A172 (cell line): ENCODE measurements around the gene OR2AG2. TPM values are rescaled to one million over a fixed set of nuclear protein-coding genes. Genes with fewer than 3 reads are reported as not detected.
"Not testable (repeated sequence)": the region's sequence is repeated elsewhere in the genome, so short reads cannot be mapped to it uniquely, and the experiment has no call there.

Experiments used
- DNase-seq: peaks from one replicate; pipeline ENCODE4 v3.0.0-alpha.2; 2015; ENCODE audit warnings: low spot score
- total RNA-seq: library from RNA; depleted of rRNA; stranded (reverse); fragments of >200 nt; shearing (Covaris generic); gene quantifications from 2 replicates; pipeline ENCODE4 v1.2.3, GENCODE V29; 2014; rRNA removed

OR2AG2 gene
- not detected in 2 replicates for total RNA-seq

GRCh38 chr11:6771926-6772893 lies at the start of gene OR2AG2:
TSS of gene OR2AG2 (minus strand) at chr11:6771976. CDS start at chr11:6768957, 3,019 bp downstream.
- no peak for DNase-seq

GRCh38 chr11:6818967-6819366 lies 47.2 kb upstream of the OR2AG2 start:
- DNase-seq: no peak

GRCh38 chr11:6817694-6818093 lies 45.9 kb upstream of the OR2AG2 start:
- no peak for DNase-seq

DNA sequence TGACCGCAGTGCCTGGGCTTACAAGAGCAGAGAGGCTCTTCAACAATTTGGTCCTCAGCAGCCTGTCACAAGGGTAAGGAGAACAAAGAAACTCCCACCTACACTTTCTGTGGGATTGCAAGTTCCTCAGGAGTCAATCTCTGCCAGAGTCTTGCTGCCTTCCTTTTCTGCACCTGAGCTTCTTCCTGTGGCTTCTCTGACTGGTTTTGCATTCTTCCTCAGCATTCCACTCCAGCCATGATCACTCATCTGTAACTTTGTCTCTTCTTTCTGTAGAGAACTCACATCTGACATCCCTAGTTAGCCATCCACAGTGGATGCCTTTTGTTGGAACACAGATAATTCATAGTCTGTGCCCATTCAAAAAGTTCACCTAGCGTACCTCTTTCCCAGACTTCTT lies 41.9 kb upstream of the OR2AG2 start:
- no peak for DNase-seq

DNA sequence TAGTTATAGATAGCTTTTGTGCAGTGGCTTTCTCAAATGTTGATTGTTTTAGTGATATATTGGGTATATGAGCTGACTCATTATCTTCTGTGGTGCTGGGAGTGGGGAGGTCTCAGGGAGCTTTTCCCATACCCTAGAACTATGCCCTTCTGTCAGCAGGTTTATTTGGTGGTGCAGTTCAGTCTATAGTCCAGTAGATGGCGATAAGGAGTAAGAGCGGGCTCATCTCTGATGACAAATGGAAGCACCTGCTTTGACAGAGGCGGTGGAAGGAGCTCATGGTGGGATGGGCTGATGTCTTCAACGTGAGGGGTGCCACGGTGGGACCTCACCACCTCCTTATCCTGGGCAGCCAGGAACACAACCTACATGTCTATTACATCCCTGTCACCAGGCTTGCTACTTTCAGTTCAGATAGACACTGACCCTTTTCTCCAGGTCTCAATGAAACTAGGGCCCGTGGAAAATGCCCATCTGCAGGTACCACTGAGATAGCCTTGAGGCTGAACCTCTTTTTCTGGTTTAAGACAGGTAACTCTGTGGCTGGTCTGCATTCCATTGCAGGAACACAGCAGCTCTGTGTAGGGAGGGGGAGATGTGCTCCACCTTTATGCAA lies 40.7 kb upstream of the OR2AG2 start:
- peak; percentile 43 for DNase-seq

DNA sequence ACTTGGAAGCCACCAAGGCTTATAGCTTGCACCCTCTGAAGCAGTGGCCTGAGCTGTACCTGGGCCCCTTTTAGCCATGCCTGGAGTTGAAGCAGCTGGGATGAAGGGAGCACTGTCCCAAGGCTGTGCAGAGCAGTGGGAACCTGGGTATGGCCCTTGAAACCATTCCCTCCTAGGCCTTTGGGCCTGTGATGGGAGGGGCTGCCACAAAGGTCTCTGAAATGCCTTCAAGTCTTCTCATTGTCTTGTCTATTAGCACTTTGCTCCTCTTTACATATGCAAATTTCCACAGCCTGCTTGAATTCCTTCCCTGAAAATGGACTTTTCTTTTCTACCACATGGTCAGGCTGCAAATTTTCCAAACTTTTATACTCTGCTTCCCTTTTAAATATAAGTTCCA lies 29.3 kb upstream of the OR2AG2 start:
- not testable (repeated sequence) for DNase-seq

DNA sequence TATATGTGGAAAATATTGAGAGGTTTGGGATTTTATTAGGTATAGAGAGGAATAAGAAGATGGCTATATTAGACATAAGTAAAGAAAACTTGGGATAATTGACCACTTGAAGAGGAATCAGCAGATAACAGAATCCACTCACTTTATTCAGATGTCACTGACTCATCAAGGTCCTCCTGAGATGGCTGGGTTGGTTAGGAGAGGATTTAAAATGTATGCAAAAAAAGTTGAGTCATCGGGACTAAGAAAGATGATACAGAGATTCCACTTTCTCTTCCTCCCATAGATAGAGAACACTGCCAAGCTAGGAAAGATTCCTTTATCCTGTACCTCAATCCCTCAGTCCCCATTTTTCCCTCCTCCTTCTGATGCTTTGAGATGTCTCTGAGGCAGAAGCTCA lies 27.6 kb upstream of the OR2AG2 start, which contains the start of gene OR6A2:
TSS of gene OR6A2 (minus strand) at position 288 of the 400 bp plus-strand sequence. CDS start 3,981 bp downstream, outside the sequence.
- DNase-seq: no peak

- no peak for DNase-seq
These were observed 22.9 kb upstream of the OR2AG2 start for GRCh38 chr11:6794639-6795038.

- no peak for DNase-seq
These were observed 18.8 kb upstream of the OR2AG2 start for GRCh38 chr11:6790546-6790945.

DNA sequence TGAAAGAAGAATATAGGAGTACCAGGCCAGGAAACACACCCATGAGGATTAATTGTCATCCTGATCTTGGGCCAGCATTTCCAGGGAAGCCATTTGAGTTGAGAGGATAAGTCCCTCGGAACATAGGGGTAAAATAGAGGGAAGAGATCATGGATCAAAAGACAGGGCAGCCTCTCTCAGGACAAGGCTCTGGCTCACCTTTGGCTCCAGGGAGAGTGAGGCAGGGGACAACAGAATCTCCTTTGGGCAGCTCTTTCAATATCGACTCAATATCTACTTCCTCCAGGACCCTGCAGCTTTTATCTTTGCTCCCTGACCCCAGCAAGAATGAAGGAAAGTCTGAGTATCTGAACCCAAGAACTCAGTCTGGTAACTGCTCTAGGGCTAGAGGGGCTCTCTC lies 10.9 kb upstream of the OR2AG2 start, which contains the start of gene OR2AG1:
TSS of gene OR2AG1 (plus strand) at position 301 of the 400 bp plus-strand sequence. CDS start 2,018 bp downstream, outside the sequence.
- no peak for DNase-seq

- no peak for DNase-seq
These were observed 9.1 kb upstream of the OR2AG2 start for GRCh38 chr11:6780829-6781228.

DNA sequence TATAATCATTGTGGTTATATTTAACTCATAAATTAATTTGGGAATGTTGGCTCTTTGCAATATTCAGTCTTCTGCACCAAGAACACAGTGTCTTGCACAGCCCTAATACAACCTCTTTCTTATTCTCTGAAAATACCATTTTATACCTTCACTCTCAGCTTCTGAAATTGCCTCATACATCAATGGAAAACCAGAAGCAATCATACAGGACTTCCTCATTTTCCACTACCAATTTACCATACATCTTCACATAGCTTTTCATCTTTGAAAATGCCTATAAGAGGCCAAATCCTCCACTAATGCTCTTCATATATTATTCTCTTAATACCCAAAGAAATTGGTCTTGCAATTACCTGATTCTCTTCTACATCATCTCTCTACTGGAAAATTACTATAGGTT lies 6.7 kb upstream of the OR2AG2 start:
- DNase-seq: no peak

DNA sequence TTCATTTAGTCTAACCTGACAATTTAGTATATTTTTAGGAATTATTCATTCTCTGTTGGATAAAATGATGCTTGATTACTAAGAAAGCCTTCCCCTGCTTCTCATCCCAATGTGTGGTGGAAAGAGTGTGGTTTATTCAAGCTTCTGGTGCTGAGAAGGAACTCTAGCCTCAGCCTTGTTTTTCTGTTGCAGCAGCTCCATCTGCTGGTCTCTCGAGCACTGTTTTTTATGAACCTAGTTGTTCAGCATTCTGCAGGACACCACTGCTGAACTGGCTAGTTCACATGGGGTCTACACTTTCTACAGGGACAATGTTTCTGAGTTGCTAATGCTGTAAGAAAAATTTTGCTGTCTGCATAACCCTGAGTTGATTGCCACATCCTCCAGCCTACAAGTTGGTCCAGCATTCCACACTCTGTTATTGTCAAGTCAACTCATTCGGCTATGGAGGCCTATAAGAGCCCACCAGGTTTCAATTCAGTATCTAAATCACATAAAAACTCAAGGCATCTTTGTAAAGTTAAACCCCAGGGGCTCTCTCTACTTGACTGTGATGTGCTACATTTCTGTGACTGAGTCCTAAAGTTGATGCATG lies 14.3 kb downstream of the OR2AG2 start:
- peak; percentile 51 for DNase-seq

DNA sequence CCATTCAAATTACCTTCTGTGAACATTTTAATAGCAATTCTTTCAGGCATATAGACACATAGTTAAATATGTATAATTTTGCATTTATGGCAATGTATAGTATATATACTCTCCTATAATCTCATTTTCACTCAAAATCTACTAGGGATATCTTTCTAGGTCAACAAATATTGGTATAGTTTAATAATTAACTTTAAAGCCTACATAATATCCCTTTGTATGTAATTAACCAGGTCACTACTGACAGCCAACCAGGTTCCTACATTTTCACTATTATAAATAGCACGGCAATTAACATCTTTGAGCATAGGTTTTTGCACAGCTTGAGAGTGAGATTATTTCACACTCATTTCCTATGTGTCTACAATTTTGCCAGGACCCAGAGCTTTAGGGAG lies 15.8 kb downstream of the OR2AG2 start:
- no peak for DNase-seq

GRCh38 chr11:6755303-6755952 lies 16.3 kb downstream of the OR2AG2 start:
- peak; percentile 25 for DNase-seq

- DNase-seq: no peak
These were observed 24.6 kb downstream of the OR2AG2 start for GRCh38 chr11:6747097-6747668.

DNA sequence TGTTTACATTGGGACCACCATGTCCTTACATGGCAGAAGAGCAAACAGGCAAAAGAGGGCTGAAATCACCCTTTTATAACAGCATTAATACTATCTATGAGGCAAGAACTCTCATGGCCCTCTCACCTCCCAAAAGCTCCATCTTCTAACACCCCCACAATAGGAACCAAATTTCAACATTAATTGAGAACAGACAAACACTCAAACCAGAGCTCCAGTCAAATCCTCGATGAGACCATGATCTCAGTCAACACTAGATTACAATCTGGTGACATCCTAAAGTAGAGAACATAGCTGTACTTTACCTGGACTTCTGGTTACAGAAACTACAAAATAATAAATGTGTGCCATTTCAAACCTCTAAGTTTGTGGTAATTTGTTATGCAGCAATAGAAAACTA lies 25.1 kb downstream of the OR2AG2 start:
- no peak for DNase-seq

DNA sequence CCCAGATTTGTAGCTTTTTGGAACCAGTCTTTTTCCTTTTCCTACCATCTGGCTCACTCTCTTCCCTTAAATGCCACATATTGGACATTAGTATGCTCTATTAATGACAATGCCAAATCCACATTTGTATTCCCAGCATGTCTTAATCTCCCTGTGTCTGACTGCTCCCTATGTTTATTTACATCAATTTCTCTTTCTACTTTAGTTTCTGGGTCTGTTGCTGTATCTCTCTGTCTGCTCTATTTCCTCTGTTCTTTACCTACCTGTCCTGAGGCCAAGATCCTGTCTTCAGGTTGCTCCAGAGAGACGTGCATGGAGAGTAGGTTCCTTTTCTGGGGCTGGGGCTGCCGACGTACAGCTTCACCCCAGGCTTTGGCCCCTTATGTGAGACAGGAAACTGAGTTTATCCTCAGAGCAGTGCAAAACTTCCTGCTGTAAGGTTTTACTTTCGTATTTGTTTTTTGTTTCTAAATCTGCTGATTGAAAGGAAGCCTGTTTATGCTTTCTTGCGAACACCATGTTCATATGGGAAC lies 25.6 kb downstream of the OR2AG2 start:
- DNase-seq: no peak

GRCh38 chr11:6745465-6746015 lies 26.2 kb downstream of the OR2AG2 start:
- no peak for DNase-seq

GRCh38 chr11:6745018-6745417 lies 26.8 kb downstream of the OR2AG2 start:
- DNase-seq: no peak

DNA sequence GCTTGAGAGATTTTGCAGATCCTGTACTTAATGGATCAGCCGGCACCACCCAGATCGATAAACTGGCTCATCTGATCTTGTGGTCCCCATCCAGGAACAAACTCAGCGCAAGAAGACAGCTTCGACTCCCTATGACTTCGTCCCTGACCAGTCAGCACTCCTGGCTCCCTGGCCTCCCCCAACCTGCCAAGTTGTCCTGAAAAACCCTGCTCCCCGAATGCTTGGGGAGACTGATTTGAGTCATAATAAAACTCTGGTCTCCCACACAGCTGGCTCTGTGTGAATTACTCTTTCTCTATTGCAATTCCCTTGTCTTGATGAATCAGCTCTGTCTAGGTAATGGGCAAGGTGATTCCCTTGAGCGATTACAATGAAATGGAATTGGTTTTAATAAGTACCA lies 29.5 kb downstream of the OR2AG2 start:
- DNase-seq: no peak
